ENCODE measurements around the gene SP140L.

GRCh38 chr2:230412846-230413245 lies 85.9 kb downstream of the SP140L start:
- TF ChIP-seq USF2 (IDR thresholded peaks at IDR 0.05; ENCODE audit: low read length) (no peak), NRF1 (IDR thresholded peaks at IDR 0.05; ENCODE audit: low read depth, low read length) (no peak), CTCF (IDR thresholded peaks at IDR 0.05; ENCODE audit: control extremely low read depth in 1 of 3, insufficient read depth in 1 of 3, low read depth in 1 of 3, low read length in 3 of 3) (no peak), EP300 (IDR thresholded peaks at IDR 0.05; ENCODE audit: borderline replicate concordance in 1 of 2, low read depth in 2 of 2, low read length in 2 of 2) (no peak), POLR2A (IDR thresholded peaks at IDR 0.05; ENCODE audit: control extremely low read depth in 1 of 2, low read depth in 2 of 2, low read length in 2 of 2) (no peak), CREB1 (IDR thresholded peaks at IDR 0.05) (no peak), MAX (IDR thresholded peaks at IDR 0.05) (no peak)

Measured in H1 (cell line).